HG02840 (cell line): Measurements from ENCODE around the gene OAF.

ENCODE experiments used
- ATAC-seq: cut with Tn5 transposase; IDR thresholded peaks from one replicate; pipeline ENCODE4 v1.9.1; 2021; ENCODE audit warnings: mild to moderate bottlenecking, moderate library complexity, moderate number of reproducible peaks; ENCODE audit not compliant: unreplicated experiment, low FRiP score

The OAF gene

DNA sequence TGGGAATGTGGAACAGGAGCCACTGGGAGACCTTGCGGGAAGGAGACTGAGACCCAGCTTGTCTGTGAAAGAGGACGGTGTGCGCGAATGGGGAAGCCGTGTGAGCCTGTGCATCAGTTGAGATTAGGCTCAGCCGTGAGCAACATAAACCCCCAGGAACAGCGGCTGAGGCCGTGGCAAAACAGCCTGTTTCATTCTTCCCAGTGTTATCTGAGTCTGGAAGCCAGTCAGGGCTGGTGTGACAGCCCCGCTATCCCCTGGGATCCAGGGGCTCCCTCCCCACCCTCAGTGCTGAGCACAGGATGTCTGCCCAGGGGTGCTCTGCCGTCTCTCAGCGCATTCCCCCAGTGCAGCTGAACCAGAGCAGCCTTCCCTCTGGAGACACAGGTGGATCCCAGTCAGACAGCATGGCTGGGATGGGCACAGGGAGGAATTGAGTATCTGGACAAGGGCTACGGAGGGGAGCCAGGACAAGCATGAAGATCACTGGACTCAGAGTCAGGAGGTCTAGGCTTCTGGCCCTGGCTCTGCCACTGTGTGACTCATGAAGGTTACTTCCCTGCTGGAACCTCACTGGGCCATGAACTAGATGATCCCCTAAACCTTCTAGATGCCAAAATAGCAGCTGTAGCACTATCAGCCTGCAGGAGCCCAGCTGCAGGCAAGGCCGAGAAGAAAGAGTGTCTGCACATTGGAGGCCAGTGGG is 8.6 kb downstream of the OAF start:
- ATAC-seq, result no peak

DNA sequence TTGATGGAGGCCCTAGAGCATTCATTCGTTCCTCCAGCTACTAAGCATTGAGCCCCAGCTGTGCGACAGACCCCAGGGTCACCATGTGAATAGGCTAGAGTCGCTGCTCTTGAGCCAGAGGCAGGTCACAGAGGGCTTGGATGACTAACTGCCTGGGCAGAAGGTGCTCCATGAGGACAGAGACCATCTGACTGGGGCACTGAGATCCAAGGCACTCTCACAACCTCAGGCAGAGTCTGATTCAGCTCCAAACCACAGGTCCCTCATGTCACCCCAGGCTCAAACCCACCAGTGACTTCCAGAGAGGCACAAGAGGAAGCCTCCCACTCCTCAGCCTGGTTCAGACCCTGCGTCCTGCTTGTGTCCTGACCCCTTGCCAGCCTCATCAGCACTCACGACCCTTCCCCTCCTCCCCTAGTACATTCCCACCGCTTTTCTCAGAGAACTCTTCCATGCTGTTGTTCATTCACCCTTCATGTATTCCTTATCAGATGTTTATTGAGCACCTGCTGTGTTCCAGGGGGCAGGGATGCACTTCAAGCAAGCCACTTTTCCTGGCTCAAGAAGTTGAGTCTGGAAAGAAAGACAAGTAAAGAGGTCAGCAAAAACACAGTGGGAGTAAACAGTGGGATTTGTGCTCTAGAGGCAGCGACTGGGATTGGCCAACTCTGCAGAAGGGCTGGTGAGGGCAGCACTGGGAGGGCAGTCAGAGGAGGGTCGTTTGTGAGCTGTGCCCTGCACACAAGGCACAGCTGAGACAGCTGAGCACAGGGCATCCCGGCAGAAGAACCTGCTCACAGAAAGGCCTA is 9.3 kb downstream of the OAF start:
- no peak for ATAC-seq

DNA sequence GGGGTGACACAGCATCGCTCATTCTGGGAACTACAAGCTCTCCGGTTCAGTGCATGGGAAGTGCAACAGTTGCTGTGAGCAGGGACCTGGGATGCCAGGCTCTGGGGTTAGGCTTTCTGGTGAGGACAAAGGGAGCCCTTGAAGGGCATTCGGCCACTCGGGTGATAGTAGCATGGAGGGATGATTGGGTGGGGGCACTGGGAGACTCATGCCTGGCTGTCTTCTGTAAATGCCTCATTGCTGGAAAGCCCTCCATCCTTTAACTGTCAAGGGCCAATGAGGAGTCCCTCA is 9.9 kb downstream of the OAF start:
- no peak for ATAC-seq

DNA sequence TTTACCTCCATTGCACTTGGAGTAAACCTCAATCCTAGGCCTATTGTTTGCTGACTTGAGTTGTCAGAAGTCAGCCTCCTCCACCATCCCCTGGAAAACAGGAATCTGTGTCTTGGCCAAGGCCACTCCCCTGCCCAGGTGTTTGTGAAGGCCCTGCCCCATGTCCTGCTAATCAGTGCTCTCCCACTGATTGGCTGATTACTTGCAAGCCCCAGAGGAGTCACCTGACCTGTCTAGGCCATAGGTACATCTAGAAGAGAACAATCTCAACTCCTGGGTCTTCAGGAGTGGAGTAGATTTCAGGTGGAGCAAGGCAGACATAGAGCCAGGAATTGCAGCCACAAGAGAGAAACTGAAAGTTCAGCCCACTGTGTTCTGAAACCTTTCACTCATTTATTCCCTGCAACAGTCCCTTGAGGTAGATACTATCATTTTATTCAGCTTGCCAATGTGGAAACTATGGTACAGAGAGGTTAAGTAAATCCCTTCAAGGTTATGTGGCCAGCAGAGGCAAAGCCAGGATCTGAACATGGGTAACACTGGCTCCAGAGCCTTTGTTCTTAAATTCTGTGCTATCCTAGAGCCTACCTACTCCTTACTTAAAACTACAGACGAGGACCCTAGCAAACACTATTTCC is 10.4 kb downstream of the OAF start:
- ATAC-seq, result no peak

DNA sequence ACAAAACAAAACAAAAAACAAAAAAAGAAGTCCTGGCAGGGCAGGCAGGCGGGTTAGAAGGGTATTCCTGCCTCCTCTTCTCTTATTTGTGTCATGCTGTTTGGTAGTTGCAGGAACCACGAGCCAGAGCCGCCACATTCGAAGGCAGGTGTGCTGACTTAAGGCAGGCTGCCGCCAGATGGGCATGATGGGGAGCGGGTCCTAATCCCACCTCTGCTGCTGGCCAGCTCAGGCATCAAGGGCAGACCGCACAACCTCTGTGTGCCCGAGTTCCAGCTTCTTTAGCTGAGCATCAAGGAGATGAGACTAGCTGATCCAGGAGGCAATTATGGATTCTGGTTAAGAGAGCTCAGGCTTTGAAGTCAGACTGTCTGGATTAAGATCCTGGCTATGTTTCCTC is 12.1 kb downstream of the OAF start:
- no peak for ATAC-seq

DNA sequence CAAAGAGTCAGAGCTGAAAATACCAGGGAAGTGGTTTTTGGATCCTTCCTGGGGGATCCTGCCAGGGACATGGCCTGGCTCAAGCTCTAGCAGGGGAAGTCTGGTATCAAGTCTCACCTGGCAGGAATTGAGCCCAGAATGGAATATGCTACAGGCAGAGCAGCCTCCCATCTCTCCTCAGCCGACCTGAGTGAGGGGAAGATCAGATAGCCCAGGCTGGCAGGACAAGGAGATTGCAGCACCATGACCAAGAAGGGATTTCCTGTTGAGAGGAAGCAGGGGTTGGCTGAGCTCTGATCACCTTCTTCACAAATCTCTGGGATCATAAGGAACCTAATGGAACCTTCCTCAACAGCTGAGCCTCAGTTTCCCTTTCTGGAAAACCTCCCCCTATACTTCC is 13.0 kb downstream of the OAF start:
- ATAC-seq, result no peak

DNA sequence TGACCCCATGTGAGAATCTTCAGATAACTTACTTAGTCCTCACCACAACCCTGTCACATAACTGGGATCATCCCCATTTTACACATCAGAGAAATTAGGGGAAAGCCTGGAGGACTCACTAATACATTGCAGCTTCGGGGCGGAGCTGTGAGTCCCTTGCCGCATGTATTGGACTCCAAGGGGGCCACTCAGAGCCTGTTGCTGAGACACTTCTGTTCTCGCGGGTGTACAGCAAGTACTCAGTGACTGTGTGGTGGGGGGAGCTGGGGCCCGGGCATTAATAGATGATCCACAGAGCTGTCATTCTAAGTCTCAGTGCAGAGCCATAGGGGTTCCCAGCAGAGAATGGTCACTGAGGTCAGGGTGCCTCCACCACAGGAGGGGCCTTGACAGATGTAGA is 13.5 kb downstream of the OAF start:
- ATAC-seq, result no peak

DNA sequence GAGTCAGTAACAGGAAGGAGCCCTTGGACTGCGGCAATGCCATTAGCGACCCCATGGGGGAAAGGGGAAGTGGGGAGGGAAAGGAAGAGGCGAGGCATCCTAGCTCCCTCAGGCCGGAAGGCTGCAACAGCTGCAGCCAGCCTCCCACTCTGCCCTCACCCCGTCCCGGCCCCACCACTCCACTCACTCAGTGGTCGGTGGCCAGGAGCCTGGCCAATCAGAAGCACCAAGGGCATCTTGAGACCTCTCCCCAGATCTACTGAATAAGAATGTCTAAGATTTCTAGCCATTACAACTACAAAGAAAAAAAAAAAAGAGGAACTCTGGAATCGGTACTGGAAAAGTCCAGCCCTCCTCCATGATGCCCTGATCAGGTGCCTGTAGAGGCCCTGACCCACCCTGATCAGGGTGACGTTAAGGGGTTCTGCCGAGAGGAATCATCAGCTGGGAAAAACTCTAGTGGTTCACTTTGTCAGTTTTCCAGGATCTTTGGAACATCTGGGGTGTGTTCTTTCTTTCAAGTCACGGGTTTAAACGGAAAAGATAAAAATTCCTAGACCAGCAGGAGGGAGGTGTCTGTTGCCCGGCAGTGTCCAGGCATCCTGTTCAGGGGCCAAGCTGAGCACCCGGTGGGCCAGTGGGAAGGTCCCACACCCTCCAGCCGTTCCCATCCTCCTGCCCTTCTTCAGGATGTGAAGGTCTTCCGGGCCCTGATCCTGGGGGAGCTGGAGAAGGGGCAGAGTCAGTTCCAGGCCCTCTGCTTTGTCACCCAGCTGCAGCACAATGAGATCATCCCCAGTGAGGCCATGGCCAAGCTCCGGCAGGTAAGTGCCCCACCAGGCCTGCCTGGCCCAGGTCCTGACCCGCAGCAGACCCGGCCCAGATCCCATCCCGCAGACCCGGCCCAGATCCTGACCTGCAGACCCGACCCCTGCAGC is 14.4 kb downstream of the OAF start:
- ATAC-seq, result no peak

DNA sequence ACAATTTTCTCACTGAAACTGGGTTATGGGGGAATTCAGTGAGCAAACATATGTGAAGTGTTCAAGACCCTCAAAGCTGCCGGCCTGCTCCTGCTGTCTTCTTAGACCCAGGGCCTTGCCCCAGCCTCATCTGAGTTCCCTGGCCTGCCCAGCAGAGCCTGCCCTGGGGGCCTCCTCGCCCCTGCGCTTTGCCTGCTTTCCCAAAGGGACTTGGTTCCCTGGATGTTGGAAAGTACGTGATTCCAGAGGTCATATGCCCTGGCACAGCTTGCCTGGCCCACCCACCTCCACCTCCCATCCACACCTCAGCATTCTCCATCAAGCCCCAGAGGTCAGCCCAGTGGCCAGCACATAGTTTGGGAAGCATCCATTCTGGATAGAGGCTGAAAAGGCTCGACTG is 15.4 kb downstream of the OAF start:
- no peak for ATAC-seq

DNA sequence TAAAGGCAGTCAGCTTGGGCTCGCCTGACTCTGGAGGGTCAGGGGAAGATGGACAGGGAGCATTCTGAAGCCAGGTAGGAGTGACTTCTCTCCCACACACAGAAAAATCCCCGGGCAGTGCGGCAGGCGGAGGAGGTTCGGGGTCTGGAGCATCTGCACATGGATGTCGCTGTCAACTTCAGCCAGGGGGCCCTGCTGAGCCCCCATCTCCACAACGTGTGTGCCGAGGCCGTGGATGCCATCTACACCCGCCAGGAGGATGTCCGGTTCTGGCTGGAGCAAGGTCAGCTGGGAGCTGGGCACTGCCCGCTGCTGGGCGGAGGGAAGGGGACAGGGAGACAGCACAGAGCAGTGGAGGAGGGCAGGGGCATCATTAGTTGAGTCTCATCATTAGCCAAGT is 15.9 kb downstream of the OAF start:
- ATAC-seq, result no peak

DNA sequence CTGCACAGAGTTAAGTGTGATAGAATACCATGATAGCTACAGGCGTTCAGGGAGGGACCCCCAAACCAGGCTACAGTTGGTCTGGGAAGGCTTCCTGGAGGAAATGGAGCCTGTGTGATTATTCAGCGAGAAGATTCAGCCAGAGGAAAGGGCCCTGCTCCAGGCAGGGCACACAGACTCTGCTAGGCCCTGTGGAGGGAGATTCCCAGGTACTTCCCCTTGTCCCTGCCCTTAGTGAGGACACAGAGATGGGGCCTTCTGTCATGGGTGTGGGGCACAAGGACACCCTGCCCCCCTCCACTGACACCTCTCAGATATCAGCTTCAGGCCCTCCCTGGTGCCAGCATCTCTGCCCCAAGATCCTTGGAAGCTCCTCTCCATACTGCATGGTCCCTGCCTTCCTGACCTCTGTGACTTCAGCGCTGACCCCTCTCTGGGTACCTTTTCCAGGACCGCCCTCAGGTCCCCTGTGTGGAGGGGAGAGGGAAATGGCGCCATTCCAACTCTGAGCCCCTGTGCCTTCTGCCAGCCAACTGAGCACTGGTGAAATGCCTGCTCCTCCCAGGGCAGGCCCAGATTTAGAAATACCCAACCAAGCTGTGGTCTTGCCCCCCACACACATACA is 16.5 kb downstream of the OAF start:
- ATAC-seq, result no peak

DNA sequence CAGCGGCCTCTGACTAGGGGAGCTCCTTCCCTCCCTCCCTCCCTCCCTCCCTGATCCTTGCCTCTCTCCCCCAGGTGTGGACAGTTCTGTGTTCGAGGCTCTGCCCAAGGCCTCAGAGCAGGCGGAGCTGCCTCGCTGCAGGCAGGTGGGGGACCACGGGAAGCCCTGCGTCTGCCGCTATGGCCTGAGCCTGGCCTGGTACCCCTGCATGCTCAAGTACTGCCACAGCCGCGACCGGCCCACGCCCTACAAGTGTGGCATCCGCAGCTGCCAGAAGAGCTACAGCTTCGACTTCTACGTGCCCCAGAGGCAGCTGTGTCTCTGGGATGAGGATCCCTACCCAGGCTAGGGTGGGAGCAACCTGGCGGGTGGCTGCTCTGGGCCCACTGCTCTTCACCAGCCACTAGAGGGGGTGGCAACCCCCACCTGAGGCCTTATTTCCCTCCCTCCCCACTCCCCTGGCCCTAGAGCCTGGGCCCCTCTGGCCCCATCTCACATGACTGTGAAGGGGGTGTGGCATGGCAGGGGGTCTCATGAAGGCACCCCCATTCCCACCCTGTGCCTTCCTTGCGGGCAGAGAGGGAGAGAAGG is 18.1 kb downstream of the OAF start:
- ATAC-seq, result no peak

DNA sequence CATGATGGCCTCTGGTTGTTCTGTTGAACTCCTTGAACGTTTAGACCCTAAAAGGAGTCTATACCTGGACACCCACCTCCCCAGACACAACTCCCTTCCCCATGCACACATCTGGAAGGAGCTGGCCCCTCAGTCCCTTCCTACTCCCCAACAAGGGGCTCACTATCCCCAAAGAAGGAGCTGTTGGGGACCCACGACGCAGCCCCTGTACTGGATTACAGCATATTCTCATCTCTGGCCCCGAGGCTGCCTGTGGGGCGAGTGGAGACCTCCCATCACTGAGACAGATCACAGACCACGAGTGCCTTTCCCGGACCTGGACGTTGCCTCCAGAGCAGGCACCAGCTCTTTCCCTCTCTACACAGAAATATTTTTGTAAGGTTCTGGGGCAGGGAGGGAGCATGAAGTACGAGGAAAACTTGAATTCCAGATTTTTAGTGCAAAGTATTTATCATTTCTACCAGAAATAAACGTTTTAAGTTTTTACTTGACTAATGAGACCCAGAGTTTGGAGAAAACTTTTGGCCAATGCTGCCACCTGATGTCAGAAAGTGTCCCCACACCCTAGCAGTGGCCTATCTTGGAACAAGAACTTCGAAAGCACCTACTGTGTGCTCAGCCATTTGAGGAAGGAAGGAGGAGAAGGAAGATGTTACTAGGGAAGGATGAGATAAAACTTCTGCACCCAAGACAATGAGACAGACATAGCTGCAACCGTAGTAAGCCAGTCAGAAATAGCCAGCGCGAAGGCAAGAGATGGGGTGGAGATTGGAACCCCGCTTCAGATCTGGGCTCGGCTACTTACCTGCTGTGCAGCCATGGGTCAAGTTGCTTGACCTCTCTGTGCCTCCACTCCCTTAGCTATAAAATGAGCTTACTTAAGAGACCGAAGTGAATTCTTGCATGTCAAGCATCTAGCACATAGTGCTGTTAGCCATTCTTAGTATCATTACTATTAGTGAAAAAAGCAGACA is 18.9 kb downstream of the OAF start:
- ATAC-seq, result no peak

DNA sequence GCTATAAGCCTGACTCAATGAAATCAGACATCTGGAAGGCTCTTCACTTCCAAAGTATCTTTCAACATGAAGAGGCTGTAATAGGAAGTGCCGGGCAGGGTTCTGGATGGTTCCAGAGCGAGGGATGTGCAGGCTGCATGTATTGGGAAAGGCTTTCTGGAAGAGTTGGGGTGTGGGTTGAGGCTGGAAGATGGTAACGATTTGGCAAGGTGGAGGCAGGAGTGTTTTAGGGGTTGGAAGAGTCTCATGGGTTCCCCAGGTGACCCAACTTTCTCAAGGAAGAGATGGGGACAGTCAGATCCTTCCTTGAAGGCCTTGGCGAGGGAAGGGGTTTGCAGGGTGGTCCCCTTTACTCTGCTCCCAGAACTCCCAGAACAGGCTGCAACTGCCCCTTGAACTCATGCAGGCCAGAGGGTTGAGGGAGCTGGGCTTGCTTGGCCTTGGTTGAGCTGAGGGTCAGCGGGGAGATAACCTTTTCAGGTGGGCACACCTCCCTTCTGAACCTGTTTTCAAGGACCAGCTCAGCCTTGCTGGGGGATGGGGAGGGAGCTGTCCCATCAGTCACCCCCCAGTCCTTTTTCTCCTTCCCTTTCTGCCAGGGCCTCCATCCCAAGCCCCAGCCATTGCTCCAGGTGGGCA is 19.7 kb downstream of the OAF start:
- no peak for ATAC-seq

DNA sequence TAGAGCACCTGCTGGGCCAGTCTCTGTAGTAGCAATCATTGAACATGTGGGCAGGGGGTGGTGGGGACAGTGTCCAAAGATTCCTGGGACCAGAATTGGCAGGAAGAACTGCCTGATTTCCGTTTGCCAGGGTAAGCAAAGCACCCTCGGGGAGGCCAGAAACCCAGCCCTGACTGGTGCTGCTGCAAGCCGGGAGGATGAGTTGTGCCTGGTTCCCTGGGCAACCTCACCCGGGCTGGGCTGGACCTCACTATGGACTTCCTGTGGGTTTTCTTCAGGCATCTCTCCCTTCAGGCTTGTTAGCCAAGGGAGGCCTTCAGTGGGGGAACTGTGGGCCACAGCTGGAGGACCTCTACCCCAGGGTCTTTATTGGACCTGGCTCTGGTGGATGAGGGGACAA is 21.1 kb downstream of the OAF start:
- ATAC-seq, result no peak

DNA sequence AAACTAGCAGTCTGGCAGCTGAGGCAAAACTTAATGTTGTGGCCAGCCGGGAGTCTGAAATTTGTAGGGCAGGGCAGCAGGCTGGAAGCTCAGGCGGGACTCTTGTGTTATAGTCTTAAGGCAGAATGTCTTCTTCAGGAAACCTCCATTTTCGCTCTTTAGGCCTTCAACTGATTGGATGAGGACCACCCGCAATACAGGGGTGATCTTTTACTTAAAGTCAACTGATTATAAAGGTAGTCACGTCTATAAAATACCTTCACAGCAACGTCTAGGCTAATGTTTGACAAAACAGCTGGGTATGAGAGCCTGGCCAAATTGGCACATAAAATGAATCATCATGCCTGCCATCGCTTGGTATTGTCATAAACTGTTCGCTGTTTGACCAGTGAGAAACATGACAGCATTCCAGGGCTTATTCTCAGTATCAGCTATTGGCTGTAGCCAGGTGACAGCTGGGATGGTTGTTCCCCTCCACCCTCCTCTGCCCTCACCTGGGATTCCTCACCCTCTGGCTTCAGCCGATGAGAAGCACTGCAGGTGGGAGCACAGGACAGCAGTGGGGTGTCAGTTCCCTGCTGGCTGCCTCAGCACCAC is 22.5 kb downstream of the OAF start:
- ATAC-seq, result no peak

DNA sequence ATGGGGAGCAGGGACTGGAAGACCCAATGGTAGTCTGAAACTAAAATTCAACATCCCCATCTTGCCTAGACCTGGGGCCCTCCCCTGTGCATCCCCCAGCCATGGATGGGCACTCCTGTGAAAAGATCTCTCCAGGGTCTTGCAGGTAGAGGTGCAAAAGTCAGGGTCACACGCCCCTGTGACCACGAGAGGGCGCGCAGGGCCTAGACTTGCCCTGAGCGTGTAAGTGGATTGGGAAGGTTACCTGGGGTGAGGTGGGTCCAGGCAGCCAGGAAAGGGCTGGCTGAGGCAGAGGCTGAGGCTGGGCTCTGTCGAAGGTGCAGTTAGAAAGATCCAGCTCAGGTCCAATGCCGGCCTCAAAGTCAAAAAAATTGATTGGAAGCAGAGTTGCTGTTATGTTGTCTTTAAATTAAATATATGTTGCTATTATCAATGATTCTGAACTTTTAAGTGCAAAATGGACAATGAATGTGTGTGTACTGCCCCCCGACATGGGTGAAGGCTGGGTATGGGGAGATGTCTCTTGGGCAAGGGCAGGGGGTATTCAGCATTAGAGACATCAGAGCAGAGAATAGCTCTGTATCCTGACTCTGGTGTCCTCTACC is 24.3 kb downstream of the OAF start:
- no peak for ATAC-seq
